GM18502 (cell line): ENCODE data around the gene ZNF652.
A peak's percentile ranks its signal among the peaks of the same experiment; 100 is the strongest.
"Not testable (repeated sequence)": the region's sequence is repeated elsewhere in the genome, so short reads cannot be mapped to it uniquely, and the experiment has no call there.

Experiments
- ATAC-seq: cut with Tn5 transposase; IDR thresholded peaks from one replicate; pipeline ENCODE4 v1.9.1; 2021; ENCODE audit warnings: mild to moderate bottlenecking; ENCODE audit not compliant: unreplicated experiment, poor library complexity

Gene ZNF652

GRCh38 chr17:49387498-49388289 is 25.6 kb upstream of the ZNF652 start:
- ATAC-seq, result no peak

- no peak for ATAC-seq
These were observed 24.3 kb upstream of the ZNF652 start for GRCh38 chr17:49386373-49386772.

- ATAC-seq, result no peak
These were observed 22.9 kb upstream of the ZNF652 start for GRCh38 chr17:49384951-49385350.

- ATAC-seq, result no peak
These were observed 21.0 kb upstream of the ZNF652 start for GRCh38 chr17:49383060-49383459.

GRCh38 chr17:49382556-49382955 is 20.5 kb upstream of the ZNF652 start:
- ATAC-seq, result no peak

GRCh38 chr17:49381793-49382192 is 19.7 kb upstream of the ZNF652 start:
- ATAC-seq, result no peak

- no peak for ATAC-seq
These were observed 19.0 kb upstream of the ZNF652 start for GRCh38 chr17:49381033-49381432.

- no peak for ATAC-seq
These were observed 17.9 kb upstream of the ZNF652 start for GRCh38 chr17:49379926-49380325.

- no peak for ATAC-seq
These were observed 16.3 kb upstream of the ZNF652 start for GRCh38 chr17:49378311-49378710.

GRCh38 chr17:49375544-49375943 is 13.5 kb upstream of the ZNF652 start:
- no peak for ATAC-seq

GRCh38 chr17:49373115-49373514 is 11.1 kb upstream of the ZNF652 start:
- no peak for ATAC-seq

GRCh38 chr17:49372425-49372824 is 10.4 kb upstream of the ZNF652 start:
- ATAC-seq, result no peak

GRCh38 chr17:49370971-49371834 is 9.2 kb upstream of the ZNF652 start:
- ATAC-seq, result no peak

- ATAC-seq, result no peak
These were observed 7.7 kb upstream of the ZNF652 start for GRCh38 chr17:49369760-49370159.

- ATAC-seq, result no peak
These were observed 7.0 kb upstream of the ZNF652 start for GRCh38 chr17:49369089-49369488.

- ATAC-seq, result no peak
These were observed 3.6 kb upstream of the ZNF652 start for GRCh38 chr17:49365667-49366066.

GRCh38 chr17:49365126-49365525 is 3.1 kb upstream of the ZNF652 start:
- not testable (repeated sequence) for ATAC-seq

GRCh38 chr17:49364119-49364518 is 2.1 kb upstream of the ZNF652 start:
- no peak for ATAC-seq

GRCh38 chr17:49363251-49363650 is 1.2 kb upstream of the ZNF652 start:
- ATAC-seq, result no peak

GRCh38 chr17:49362723-49363117 is 670 bp upstream of the ZNF652 start:
- ATAC-seq, result no peak

- ATAC-seq, result peak; percentile 33
These were observed 735 bp downstream of the ZNF652 start for GRCh38 chr17:49361129-49361901.
